ENCODE results near the gene PRDM4.

- TF ChIP-seq ZNF331 (CRISPR knock-in tag; IDR thresholded peaks at IDR 0.05) (no peak), CTCF (CRISPR knock-in tag; IDR thresholded peaks at IDR 0.05) (no peak)
These were observed 28.6 kb downstream of the PRDM4 start for GRCh38 chr12:107732365-107732764.
